NOMO-1 (cell line): Measurements from ENCODE around the gene OR9Q1.

Source experiments
- DNase-seq, 2 experiments: peaks; one replicate each; lab custom pipeline; 2025; ENCODE audit not compliant: unreplicated experiment in 2 of 2; lab: John Stamatoyannopoulos, UW

OR9Q1 gene

GRCh38 chr11:58028687-58029411, 5.2 kb downstream of the OR9Q1 start:
- DNase-seq: no peak

- DNase-seq: no peak
These were observed 7.0 kb downstream of the OR9Q1 start, which contains the start of gene OR6Q1 for GRCh38 chr11:58030653-58031052. OR6Q1 (plus strand) TSS chr11:58030953; CDS start chr11:58030953, 0 bp downstream.

GRCh38 chr11:58034471-58034870, 10.8 kb downstream of the OR9Q1 start:
- no peak for DNase-seq

- DNase-seq: no peak
These were observed 15.9 kb downstream of the OR9Q1 start for GRCh38 chr11:58039589-58039988.

- no peak for DNase-seq
These were observed 19.7 kb downstream of the OR9Q1 start for GRCh38 chr11:58043379-58043778.

DNA sequence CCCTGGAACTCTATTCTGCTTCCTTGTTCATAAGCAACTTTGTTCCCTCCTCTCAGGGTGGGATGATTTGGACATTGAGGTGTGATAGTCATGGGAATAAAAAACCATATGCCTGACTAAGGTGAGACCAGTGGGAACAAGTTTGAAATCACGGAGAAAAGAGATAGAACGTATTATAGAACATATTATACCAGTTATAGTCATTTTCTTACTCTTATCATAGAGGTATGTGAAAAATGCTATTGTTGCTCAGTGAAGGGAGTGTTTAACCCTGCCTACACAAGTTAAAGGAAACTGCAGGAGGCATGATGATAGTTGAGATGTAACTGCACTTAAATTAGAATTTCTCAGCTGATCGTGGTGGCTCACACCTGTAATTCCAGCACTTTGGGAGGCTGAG, 22.6 kb downstream of the OR9Q1 start:
- no peak for DNase-seq

DNA sequence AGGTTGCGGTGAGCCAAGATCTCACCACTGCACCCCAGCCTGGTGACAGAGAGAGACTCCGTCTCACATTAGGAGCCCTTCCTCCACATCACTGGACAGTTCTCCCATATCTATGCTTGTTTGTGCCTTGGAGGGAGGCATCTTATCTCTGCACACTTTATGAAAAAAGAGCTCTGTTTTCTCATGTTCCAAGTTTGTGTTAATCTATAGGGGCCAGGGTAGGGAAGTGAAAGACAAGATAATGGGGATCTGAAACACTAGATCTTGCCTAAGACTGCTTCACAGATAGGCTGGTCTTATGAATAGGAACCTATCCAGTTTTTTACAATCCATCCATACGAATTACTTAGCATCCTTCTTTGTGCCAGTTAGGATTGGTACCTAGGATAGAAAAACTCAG, 24.1 kb downstream of the OR9Q1 start:
- no peak for DNase-seq

DNA sequence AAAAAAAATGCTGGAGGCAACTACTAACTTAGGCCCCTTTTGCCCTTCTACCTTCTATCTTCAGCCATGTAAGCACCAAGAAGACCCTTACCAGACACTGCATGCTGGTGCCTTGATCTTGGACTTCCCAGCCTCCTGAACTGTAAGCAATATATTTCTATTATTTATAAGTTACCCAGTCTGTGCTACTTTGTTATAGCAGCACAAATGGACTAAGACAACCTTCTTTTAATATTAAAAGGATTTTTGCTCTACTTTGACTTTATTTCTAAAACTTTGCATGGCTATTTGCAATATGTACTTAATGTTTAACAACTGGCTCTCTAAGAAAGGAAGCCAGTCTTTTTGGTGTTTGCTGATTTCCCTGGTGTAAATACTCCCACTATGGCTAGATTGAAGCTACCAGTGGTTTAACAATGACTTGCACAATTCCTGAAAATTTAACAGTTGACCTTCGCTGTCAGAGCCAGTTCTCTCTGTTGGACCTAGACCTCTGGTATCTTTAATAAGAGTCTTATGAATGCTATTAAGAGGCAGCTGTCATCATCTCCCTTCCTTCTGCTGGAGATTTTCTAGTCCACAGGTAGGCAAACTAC, 32.2 kb downstream of the OR9Q1 start:
- DNase-seq: no peak

DNA sequence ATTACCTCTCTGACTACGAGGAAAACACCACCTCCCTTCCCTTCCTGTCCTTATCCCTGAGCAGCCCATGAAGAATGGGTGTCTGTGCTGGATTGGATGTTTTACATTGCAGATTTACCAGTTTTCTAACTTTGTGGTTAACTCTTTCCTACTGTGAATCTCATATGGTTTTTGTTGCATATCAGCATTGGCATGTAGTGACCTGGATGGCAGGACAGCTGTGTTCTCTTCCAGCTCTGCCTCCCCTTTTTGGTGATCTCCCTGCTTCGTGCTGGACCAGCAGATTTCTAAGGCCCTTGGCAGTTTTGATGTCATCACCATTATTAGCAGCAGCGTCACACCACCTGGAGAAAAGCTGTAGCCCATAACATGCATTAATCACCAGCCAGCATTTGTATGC, 33.8 kb downstream of the OR9Q1 start:
- DNase-seq: no peak

DNA sequence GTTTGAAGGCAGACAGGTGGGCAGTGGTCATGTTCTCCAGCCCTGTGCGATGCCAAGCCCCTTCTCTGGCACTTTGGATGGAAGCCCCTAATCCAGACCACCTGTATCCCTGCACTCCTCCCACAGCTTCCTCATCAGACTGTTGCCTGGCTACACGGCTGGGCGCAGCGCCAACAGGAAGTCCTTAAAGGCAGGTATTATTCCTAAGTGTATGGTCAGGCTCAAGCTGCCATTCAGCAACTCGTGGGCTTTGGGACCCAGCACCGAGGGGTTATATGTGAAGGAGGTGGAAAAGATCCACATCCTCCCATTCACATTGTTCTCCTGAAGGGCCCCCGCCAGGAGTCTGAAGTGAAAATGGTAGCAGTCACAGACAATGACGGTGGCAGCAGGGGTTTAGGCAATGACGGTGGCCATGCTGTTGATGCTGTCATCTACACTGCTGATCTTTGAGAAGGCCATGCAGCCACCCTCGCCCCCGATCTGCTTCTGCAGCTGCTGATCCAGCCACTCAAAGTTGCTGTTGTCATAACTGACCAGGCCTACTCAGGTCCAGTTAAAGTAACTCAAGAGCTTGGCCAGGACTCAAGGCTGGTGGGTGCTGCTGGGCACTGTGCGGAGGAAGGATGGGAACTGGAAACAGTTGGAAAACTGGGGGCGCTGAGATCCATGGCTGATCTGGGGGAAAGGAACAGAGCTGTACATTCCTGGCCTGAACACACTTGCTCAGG, 34.8 kb downstream of the OR9Q1 start:
- no peak for DNase-seq

DNA sequence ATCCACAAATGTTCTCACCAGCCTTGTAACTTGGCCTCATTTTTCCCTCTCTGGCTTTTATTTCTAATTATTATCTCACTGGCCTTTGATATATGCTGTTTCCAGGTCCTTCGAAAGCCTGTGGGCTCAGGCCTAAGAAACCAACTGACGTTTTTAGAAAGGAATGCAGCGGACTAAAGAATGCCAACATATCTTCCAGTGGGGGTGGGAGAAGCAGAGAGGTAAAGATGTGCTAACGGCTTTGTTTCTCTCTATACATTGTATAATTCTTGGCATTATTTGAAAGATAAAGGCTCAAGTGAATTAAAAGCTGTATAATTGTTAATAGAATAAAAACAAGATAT, 35.3 kb downstream of the OR9Q1 start:
- DNase-seq: no peak

DNA sequence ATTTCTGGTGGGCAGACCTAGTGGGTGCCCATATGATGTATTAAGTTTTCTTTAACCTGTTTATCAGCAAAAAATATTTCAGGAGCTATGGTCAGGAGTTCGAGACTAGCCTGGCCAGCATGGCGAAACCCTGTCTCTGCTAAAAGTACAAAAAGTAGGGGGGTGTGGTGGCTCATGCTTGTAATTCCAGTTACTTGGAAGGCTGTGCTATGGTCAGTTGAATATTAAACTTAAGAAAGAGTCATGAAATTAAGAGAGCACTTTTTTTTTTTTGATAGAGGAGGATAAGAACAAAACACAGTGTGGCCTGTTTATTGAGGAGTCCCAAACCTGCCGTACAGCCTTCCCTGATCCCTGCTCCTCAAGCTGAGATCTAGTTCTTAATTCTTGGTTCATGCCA, 36.9 kb downstream of the OR9Q1 start:
- no peak for DNase-seq

DNA sequence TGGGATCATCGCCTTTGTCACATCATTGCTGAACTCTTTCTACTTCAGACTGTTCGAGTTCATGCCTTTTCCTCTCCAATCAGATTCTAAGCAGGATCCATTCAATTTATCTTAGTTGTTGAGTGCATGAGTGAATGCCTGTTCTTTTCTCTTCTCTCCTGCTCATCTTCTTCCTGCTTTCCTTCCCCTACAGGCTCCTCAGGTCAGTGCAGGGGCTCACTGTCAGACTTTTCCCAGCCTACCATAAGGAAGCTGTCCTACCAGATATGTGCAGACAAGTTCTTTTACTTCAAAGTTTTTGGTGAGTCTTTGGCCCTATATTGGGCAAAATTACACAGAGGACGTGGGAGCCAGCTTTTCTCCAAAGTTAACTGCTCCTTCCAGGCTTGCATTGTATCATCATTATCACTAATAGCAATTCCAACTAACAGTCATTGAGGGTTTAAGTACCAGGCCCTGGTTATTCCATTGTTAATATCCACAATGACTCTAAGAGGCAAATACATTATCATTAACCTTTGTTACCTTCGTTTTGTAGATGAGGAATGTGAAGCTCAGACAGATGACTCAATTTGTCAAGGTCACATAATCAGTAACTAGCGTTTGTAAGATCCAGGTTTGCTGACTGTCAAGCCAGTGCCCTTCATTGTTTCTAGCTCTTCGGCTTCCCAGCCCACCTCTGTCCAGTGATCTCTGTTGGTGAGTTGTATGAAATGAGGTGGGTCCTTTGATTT, 37.4 kb downstream of the OR9Q1 start:
- no peak for DNase-seq

GRCh38 chr11:58061813-58062212, 38.1 kb downstream of the OR9Q1 start:
- no peak for DNase-seq

DNA sequence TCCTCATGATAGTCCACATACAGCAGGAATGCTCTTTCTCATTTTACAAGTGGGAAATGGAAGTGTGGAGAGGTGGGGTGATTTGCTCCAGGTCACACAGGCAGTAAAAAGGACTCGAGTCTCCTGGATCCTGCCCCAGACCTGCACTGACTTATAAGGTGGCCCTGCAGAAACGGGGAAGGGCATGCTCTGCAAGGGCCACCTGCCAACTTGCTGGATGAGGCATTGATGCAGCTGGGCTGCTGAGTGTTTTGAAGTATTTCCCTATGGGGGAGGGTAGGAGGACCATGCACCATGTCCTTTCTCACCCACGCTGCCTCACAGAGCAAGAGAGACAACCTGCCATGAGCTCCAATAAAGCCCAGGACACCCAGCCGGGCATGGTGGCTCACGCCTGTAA, 44.0 kb downstream of the OR9Q1 start:
- DNase-seq: no peak

DNA sequence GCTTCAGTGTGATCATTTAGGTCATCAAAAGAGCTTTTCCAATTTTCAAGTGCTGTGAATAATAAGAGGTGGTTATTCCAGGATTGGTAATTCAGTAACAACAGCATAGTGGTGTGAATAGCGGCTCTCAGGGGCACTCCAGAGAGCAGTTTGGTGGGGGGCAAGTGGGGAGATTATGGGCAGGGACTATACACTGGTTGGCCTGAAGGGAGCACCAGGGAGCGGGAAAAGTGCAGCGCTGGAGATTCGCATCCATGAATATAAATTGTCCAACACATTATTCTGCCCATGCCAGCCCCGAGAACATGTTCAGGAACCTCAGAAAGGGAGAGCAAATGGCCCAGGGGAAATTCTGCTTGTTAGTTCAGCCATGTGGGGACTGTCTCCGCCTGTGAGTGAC, 45.0 kb downstream of the OR9Q1 start:
- no peak for DNase-seq

GRCh38 chr11:58070585-58070984, 46.9 kb downstream of the OR9Q1 start:
- DNase-seq: no peak

GRCh38 chr11:58075781-58076180, 52.1 kb downstream of the OR9Q1 start:
- no peak for DNase-seq

DNA sequence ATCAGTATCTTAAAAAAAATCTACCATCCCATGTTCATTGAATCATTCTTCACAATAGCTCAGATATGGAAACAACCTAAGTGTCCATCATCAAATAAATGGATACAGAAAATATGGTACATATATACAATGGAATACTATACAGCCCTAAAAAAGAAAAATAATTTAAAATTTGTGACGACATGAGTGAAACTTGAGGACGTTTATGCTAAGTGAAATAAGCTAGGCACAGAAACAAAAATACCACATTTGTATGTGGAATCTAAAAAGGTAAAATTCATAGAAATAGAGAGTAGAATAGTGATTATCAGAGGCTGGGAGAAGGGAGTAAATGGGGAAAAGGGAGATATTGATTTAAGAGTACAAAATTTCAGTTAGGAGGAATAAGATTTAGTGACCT, 62.8 kb downstream of the OR9Q1 start:
- DNase-seq: no peak

GRCh38 chr11:58097437-58097836, 73.8 kb downstream of the OR9Q1 start:
- no peak for DNase-seq

DNA sequence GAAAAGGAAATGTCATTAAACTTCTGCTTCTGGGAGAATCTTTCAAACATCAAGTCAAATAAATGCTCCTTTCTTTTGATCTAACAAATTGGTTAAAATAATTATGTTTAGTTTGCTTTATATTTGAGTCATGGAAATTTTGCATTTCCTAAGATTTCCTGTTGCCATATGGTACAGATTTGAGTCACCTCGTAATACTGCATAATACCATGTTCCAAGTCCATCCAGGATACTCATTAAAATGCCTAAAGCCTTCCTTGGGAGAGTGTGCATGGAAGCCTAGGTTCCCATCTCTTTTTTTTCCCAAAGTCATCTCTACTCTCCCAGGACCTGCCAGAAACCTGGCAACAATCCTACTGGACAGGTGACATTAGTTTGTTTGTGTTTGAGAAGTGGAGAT, 97.4 kb downstream of the OR9Q1 start:
- no peak for DNase-seq
